ENCODE data around the gene DPP10. TPM values are rescaled to one million over a fixed set of nuclear protein-coding genes. Genes with fewer than 3 reads are reported as not detected.
"Not testable (repeated sequence)": the region's sequence is repeated elsewhere in the genome, so short reads cannot be mapped to it uniquely, and the experiment has no call there.

DPP10 gene
- total RNA-seq, 2 donors from 2014 or later = 3.1 to 11.2 TPM

DNA sequence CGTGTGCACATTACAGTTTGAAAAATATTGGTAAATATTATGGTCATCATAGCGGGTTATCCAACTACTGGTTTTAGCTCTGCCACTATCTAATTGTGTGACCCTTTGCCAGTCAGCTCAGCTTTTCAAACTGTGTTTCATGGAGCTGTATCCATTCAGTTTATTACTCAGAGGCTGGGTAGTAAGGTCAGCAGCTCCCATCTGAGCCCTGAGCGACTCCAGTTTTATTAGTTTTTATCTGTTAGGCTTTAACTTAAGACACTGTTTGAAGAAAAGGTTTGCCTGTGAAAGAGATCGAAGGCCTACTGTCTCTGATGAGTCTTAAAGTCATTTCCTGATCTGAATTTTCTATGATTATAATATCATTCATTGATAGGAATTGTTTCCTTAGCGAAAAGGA lies 76.3 kb downstream of the DPP10 start:
- H3K9me3 ChIP-seq = no peaks in the 10 kb centered on the region
- H3K4me1 ChIP-seq = peaks cover 15% of the 10 kb centered on the region
- DNase-seq (no peak), ATAC-seq (no peak)
- TF ChIP-seq POLR2A (IDR thresholded peaks at IDR 0.05) = no peak
- TF ChIP-seq, protein P1, sequence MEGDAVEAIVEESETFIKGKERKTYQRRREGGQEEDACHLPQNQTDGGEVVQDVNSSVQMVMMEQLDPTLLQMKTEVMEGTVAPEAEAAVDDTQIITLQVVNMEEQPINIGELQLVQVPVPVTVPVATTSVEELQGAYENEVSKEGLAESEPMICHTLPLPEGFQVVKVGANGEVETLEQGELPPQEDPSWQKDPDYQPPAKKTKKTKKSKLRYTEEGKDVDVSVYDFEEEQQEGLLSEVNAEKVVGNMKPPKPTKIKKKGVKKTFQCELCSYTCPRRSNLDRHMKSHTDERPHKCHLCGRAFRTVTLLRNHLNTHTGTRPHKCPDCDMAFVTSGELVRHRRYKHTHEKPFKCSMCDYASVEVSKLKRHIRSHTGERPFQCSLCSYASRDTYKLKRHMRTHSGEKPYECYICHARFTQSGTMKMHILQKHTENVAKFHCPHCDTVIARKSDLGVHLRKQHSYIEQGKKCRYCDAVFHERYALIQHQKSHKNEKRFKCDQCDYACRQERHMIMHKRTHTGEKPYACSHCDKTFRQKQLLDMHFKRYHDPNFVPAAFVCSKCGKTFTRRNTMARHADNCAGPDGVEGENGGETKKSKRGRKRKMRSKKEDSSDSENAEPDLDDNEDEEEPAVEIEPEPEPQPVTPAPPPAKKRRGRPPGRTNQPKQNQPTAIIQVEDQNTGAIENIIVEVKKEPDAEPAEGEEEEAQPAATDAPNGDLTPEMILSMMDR (IDR thresholded peaks at IDR 0.05) = no peak
- intact Hi-C loops (cut with DNase I) = no loop called here
- H3K27ac ChIP-seq = no peak overlapping the region
- H3K4me3 ChIP-seq = no peak overlapping the region
- 82 to 92% methylated on average over 5 of the region's 5 CpGs for WGBS, 2 donors
- no peaks in the 10 kb centered on the region for H3K27me3 ChIP-seq
- no peaks in the 10 kb centered on the region for H3K36me3 ChIP-seq (replicated peaks in 1 of 2; ENCODE audit: insufficient read depth in 1 of 2, low read depth in 2 of 2)

DNA sequence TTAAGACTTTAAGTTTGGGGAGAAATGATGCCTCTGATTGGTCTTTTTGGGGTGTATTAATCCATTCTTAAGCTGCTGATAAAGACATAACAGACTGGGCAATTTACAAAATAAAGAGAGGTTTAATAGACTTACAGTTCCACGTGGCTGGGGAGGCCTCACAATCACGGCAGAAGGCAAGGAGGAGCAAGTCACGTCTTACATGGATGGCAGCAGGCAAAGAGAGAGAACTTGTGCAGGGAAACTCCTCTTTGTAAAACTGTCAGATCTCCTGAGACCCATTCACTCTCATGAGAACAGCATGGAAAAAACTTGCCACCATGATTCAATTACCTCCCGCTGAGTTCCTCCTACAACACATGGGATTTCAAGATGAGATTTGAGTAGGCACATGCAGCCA lies 80.2 kb downstream of the DPP10 start:
- ATAC-seq; H3K36me3 ChIP-seq (replicated peaks in 1 of 2; ENCODE audit: insufficient read depth in 1 of 2, low read depth in 2 of 2): not testable (repeated sequence)

DNA sequence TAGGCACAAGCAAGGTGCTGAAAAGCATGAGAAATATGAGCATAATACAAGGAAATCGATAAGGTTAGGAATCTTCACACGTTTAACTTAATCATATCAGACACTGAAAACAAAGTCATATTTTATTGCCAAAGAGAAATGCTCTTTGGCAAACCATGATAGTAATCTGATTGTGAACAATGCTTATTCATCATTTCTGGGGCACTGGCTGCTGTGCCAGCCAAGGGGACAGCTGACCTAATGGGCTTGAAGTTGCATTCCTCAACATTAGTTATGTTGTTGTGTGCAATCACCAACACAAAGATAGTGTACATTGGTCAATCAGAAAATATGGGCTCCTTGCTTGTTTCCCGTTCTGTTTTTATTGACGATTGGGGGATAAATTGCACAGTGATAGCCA lies 83.5 kb downstream of the DPP10 start:
- Histone ChIP-seq H3K27ac (no peak overlapping the region), H3K9me3 (no peaks in the 10 kb centered on the region), H3K36me3 (replicated peaks in 1 of 2; ENCODE audit: insufficient read depth in 1 of 2, low read depth in 2 of 2) (no peaks in the 10 kb centered on the region), H3K27me3 (no peaks in the 10 kb centered on the region), H3K4me1 (no peaks in the 10 kb centered on the region), H3K4me3 (no peak overlapping the region)
- no peak for TF ChIP-seq POLR2A (IDR thresholded peaks at IDR 0.05)
- TF ChIP-seq, protein P1 (IDR thresholded peaks at IDR 0.05) = no peak
- 58 to 65% methylated on average over 4 of the region's 4 CpGs for WGBS, 2 donors
- ATAC-seq (no peak), DNase-seq (no peak)
- intact Hi-C loops (cut with DNase I) = no loop called here

More for the DNA sequence above, 80.2 kb downstream of the DPP10 start:
- H3K27me3 ChIP-seq; H3K9me3 ChIP-seq; H3K4me1 ChIP-seq; H3K4me3 ChIP-seq; DNase-seq; H3K27ac ChIP-seq; intact Hi-C loops (cut with DNase I): not testable (repeated sequence)
- 86 to 96% methylated on average over 4 of the region's 4 CpGs for WGBS, 2 donors

DNA sequence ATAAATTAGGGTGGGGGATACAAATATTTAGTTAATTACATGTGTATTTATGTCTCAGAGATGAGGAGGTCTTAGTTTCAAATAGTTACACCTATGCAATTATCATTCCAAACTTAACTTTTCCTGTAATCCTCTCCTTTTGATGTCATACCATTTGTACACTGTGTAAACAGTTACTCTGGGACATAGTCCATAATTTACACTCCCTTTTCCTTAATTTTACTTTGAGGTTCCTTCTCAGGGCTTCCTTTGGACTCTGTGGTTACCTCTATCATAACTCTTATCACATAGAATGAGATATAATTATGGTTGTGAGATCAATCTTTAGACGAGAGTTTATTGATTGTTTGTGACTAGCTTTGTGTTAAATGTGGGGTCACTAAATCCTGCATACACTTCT lies 84.4 kb downstream of the DPP10 start:
- H3K9me3 ChIP-seq = no peaks in the 10 kb centered on the region
- H3K4me3 ChIP-seq = no peak overlapping the region
- DNase-seq = no peak
- no peak overlapping the region for H3K27ac ChIP-seq
- no peaks in the 10 kb centered on the region for H3K4me1 ChIP-seq
- no peak for TF ChIP-seq POLR2A (IDR thresholded peaks at IDR 0.05)
- TF ChIP-seq, protein P1 (IDR thresholded peaks at IDR 0.05) = no peak
- no peaks in the 10 kb centered on the region for H3K27me3 ChIP-seq
- intact Hi-C loops (cut with DNase I) = no loop called here
- no peak for ATAC-seq
- no peaks in the 10 kb centered on the region for H3K36me3 ChIP-seq (replicated peaks in 1 of 2; ENCODE audit: insufficient read depth in 1 of 2, low read depth in 2 of 2)
- 38 to 46% methylated on average over 1 of the region's 1 CpG for WGBS, 2 donors

DNA sequence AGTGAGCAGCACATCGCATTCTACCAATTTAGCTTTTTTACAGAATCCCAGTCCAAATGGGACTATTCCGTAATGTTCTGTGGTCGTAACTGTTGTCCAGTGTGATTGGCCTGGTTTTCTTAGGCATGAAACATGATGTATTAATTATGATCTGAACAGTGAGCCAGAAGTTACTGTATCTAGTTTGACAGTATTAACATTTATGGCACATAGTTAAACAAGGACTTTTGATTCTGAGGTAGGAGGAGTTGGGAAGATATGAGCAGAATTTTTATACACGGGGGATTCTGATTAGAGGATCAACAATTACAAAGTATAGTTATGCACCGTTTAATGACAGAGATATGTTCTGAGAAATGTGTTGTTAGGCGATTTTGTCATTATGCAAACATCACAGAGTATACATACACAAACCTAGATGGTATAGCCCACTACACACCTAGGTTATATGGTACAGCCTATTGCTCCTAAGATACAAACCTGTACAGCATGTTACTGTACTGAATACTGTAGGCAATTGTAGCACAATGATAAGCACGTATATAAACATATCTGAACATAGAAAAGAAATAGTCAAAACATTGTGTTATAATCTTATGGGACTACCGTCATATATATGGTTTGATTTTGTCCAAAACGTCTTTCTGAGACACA lies 85.0 kb downstream of the DPP10 start:
- Histone ChIP-seq H3K9me3 (no peaks in the 10 kb centered on the region), H3K4me3 (no peak overlapping the region), H3K27ac (no peak overlapping the region), H3K36me3 (replicated peaks in 1 of 2; ENCODE audit: insufficient read depth in 1 of 2, low read depth in 2 of 2) (no peaks in the 10 kb centered on the region), H3K27me3 (no peaks in the 10 kb centered on the region), H3K4me1 (no peaks in the 10 kb centered on the region)
- ATAC-seq (no peak), DNase-seq (no peak)
- TF ChIP-seq, protein P1 (IDR thresholded peaks at IDR 0.05) = no peak
- no peak for TF ChIP-seq POLR2A (IDR thresholded peaks at IDR 0.05)
- intact Hi-C loops (cut with DNase I) = no loop called here
- WGBS, 2 donors = 71% methylated on average over 9 of the region's 9 CpGs

Measured in body of pancreas (tissue), 4 donors.